ENCODE measurements around the gene PLIN1. TPM values are rescaled to one million over a fixed set of nuclear protein-coding genes. Genes with fewer than 3 reads are reported as not detected.
A peak's percentile ranks its signal among the peaks of the same experiment; 100 is the strongest.

Gene PLIN1
- total and polyA plus RNA-seq, 9 of the 15 experiments (the other 6 are each of a cell fraction or from before 2014, with no cell fraction given): not detected

DNA sequence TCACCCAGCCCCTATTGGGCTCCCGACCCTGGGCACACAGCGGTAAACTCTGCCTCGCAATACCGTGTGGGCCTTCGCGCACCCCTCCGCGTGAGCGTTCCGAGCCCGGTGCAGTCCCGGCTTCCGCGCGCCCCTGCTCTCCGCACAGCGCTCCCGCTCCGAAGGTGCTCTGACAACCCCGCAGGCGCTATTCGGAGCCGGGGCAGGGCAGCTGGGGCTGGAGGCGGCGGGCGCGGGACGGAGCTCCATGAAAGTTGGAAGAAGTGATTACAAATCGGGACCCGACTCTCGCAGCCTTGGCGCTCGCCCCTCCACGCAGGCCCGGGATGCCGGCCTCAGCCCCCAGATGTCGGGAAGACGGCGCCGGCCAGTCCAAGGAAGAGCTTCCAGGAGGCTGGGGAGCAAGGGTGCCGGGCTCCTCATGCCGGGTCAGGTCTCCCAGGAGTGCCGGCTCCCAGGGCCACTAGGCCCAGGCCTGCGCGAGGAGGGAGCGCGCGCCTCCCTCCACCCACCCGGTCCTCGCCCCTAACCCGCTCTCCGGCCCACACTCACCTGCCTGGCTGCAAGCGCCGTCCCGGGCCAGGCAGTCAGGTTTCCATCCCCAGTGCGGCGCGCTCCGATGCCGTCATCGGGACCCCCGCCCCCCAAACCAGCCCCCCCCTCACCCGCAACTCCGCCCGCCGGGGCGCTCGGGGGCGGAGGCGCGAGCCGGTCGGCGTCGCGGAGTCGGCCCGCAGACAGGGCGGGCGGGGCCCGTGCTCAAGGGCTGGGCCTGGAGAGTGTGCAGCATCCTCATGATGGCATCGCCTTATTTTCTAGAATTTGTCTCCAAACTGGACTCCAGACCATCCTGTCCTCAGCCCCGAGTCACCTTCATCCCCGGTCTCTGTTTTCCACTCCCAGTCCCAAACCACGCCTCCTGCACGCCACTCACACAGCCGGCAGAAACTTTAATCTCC, 24.0 kb downstream of the PLIN1 start, which contains the start of gene KIF7:
TSS of gene KIF7 (minus strand) at position 621 of the 959 bp plus-strand sequence. CDS start 2,537 bp downstream, outside the sequence.
- H3K9me1 ChIP-seq (ENCODE audit: control insufficient read depth, insufficient read depth, low read length): no peaks in the 10 kb centered on the region
- H3K4me3 ChIP-seq: peak within 1 kb of the TSS; percentile 45
- H4K20me1 ChIP-seq (replicated peaks; ENCODE audit: control insufficient read depth, insufficient read depth, low read length): no peaks in the 10 kb centered on the region
- H3K9ac ChIP-seq (ENCODE audit: insufficient read depth in 1 of 2, low read depth in 2 of 2, low read length in 2 of 2): peak within 1 kb of the TSS in 1 of 2 experiments; percentile 86; a peak in 3 of 4 replicates
- no peaks in the 10 kb centered on the region for H3K9me3 ChIP-seq (replicated peaks; ENCODE audit: control insufficient read depth, insufficient read depth, low read depth, low read length)
- intact Hi-C loops (cut with micrococcal nuclease): no loop called here
- WGBS (ENCODE audit: insufficient coverage, low coverage, missing lambda C conversion rate): 19% methylated on average over 49 of the region's 87 CpGs
- H3K4me1 ChIP-seq (replicated peaks in 1 of 2; ENCODE audit: control insufficient read depth in 2 of 2, insufficient read depth in 2 of 2, low read length in 2 of 2): peaks cover 0 to 22% of the 10 kb centered on the region in 2 experiments; a peak in 4 of 5 replicates
- DNase-seq (ENCODE audit: extremely low read depth in 1 of 4, low spot score in 3 of 4) (peak; percentile 42 to 87 (median 79)), FAIRE-seq (no peak), ATAC-seq (peak; percentile 96)
- no peak within 1 kb of the TSS for H3K27ac ChIP-seq (ENCODE audit: extremely low read depth, low read depth, low read length)
- in situ Hi-C loops (cut with MboI): no loop called here
- no TSS peak for BruUV-seq (replicated peaks)
- H2AFZ ChIP-seq (ENCODE audit: low read depth, low read length): peak within 1 kb of the TSS; percentile 59
- ChIA-PET CTCF (ENCODE audit: low intra/inter-chr PET ratio) (no interaction called here), POLR2A (interaction anchor here (0.6 kb wide), 1 partner anchor 39 kb away, joined by 3 read pairs; no protein-coding TSS in a partner anchor)
- no peaks in the 10 kb centered on the region for H3K79me2 ChIP-seq (ENCODE audit: control insufficient read depth, insufficient read depth, low read length)
- H3K27me3 ChIP-seq (ENCODE audit: control insufficient read depth in 2 of 2, insufficient read depth in 2 of 2, low read length in 2 of 2): peaks cover 7 to 39% of the 10 kb centered on the region in 2 experiments; a peak in 3 of 5 replicates
- peak within 1 kb of the TSS; percentile 68 for H3K4me2 ChIP-seq (ENCODE audit: insufficient read depth, low read length)
- H3K36me3 ChIP-seq (ENCODE audit: control insufficient read depth, insufficient read depth, low read length): no peaks in the 10 kb centered on the region
- 0 out of 2 replicates have a peak, but pooled peaks have one; percentile 42 for TF ChIP-seq POLR2G (IDR thresholded peaks at IDR 0.05; ENCODE audit: low read depth, low read length)
- no peak for TF ChIP-seq HNRNPL (IDR thresholded peaks at IDR 0.05; ENCODE audit: low read depth, low read length)
- TF ChIP-seq CREB1 (IDR thresholded peaks at IDR 0.05): peak; percentile 69; the same call in 1 of the 2 replicates
- peak; percentile 56; the same call in 1 of the 2 replicates for TF ChIP-seq CREB1 (CRISPR knock-in tag; IDR thresholded peaks at IDR 0.05)
- 0 out of 2 replicates have a peak, but pooled peaks have one; percentile 20 for TF ChIP-seq ATF1 (CRISPR knock-in tag; IDR thresholded peaks at IDR 0.05)
- no peak for TF ChIP-seq ATF1 (tag; IDR thresholded peaks at IDR 0.05)
- TF ChIP-seq ELK1 (CRISPR knock-in tag; IDR thresholded peaks at IDR 0.05): no peak
- peak; percentile 89 for TF ChIP-seq CREM (IDR thresholded peaks at IDR 0.05; ENCODE audit: low read depth)
- peak; percentile 54 for TF ChIP-seq VEZF1 (CRISPR knock-in tag; IDR thresholded peaks at IDR 0.05)
- TF ChIP-seq, protein P1, sequence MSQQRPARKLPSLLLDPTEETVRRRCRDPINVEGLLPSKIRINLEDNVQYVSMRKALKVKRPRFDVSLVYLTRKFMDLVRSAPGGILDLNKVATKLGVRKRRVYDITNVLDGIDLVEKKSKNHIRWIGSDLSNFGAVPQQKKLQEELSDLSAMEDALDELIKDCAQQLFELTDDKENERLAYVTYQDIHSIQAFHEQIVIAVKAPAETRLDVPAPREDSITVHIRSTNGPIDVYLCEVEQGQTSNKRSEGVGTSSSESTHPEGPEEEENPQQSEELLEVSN (IDR thresholded peaks at IDR 0.05; ENCODE audit: borderline replicate concordance in 1 of 2, extremely low read depth in 1 of 2, insufficient read depth in 1 of 2, insufficient read length in 1 of 2, low read depth in 1 of 2, low read length in 1 of 2, poor library complexity in 1 of 2, severe bottlenecking in 1 of 2): peak in 1 of 2 experiments; percentile 5
- TF ChIP-seq MBD1 (CRISPR knock-in tag; IDR thresholded peaks at IDR 0.05): 0 out of 2 replicates have a peak, but pooled peaks have one; percentile 33
- TF ChIP-seq THRAP3 (IDR thresholded peaks at IDR 0.05; ENCODE audit: borderline replicate concordance): no peak
- TF ChIP-seq NRF1 (conservative IDR thresholded peaks at IDR 0.05 in 1 of 2, IDR thresholded peaks at IDR 0.05 in 1 of 2): peak in 1 of 2 experiments; percentile 19; a peak in 1 of 4 replicates
- TF ChIP-seq SIN3B (IDR thresholded peaks at IDR 0.05; ENCODE audit: low read depth): 0 out of 2 replicates have a peak, but pooled peaks have one; percentile 31
